HEK293T (cell line): ENCODE results near the gene RNU5B-1.

Experiments
- ARNT ChIP-seq: fragments of 450-650 bp; IDR thresholded peaks from 2 replicates; pipeline ENCODE4 v1.6.1; 2017; ENCODE audit warnings: mild to moderate bottlenecking
- BHLHE40 ChIP-seq: fragments of 450-650 bp; IDR thresholded peaks from 2 replicates; pipeline ENCODE4 v1.6.1; 2016; ENCODE audit warnings: mild to moderate bottlenecking, moderate library complexity, borderline replicate concordance
- CTBP1 ChIP-seq: fragments of 450-650 bp; IDR thresholded peaks from 2 replicates; pipeline ENCODE4 v1.6.1; 2016; ENCODE audit warnings: borderline replicate concordance
- ELF4 ChIP-seq: fragments of 450-650 bp; IDR thresholded peaks from 2 replicates; pipeline ENCODE4 v1.6.1; 2017; ENCODE audit warnings: antibody characterized with exemption
- FOXA1 ChIP-seq: fragments of 450-650 bp; IDR thresholded peaks from 2 replicates; pipeline ENCODE4 v1.6.1; 2016; ENCODE audit warnings: mild to moderate bottlenecking
- FOXM1 ChIP-seq: fragments of 450-650 bp; IDR thresholded peaks from 2 replicates; pipeline ENCODE4 v1.6.1; 2017; ENCODE audit warnings: mild to moderate bottlenecking, borderline replicate concordance
- HDGF ChIP-seq: fragments of 450-650 bp; IDR thresholded peaks from 2 replicates; pipeline ENCODE4 v1.6.1; 2017; ENCODE audit warnings: antibody characterized with exemption, borderline replicate concordance
- NFRKB ChIP-seq: fragments of 450-650 bp; IDR thresholded peaks from 2 replicates; pipeline ENCODE4 v1.6.1; 2016; ENCODE audit warnings: mild to moderate bottlenecking, moderate library complexity
- SP1 ChIP-seq: fragments of 450-650 bp; IDR thresholded peaks from 2 replicates; pipeline ENCODE4 v1.6.1; 2017
- SUZ12 ChIP-seq: fragments of 450-650 bp; IDR thresholded peaks from 2 replicates; pipeline ENCODE4 v1.6.1; 2016; ENCODE audit warnings: mild to moderate bottlenecking
- TARDBP ChIP-seq: fragments of 450-650 bp; IDR thresholded peaks from 2 replicates; pipeline ENCODE4 v1.6.1; 2016

DNA sequence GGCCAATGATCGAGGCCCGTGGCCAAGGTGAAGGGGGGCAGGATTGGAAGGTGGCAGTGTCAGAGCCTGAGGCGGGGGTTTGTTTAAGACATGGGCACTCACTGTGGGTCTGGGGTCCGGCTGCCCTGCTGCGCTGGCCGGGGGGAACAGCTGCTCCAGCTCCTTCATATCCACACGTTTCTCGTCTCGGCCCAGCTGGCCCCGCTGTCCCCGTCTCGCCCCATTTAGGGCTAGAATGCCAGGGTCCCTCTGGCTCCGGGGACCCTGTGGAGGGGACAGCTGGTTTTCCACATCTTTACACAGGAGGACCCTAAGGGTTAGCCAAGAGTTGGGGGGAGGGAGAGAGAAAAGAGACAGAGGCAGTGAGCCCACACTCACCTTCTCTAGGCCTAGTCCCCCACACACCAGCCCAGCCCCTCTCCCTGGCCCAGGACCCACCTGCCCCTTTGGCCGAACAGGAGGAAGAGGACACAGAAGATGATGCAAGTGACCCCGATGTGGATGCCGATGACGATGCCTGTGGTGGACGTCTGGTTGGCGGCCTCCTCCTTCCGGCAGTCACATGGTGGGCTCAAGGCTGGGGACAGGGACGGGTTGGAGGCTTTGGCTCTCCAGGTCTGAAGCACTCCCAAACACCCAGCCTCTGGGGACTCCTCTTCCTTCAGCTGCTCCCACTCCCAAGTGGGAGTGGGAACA, 25.0 kb downstream of the RNU5B-1 start:
- TF ChIP-seq FOXA1 (no peak), ELF4 (no peak), BHLHE40 (no peak), SP1 (no peak), HDGF (no peak), ARNT (no peak), SUZ12 (no peak), TARDBP (no peak), FOXM1 (no peak), NFRKB (no peak), CTBP1 (no peak)
